Mucosa of descending colon (tissue), 3 donors: Measurements from ENCODE around the gene MAGI2. TPM values are rescaled to one million over a fixed set of nuclear protein-coding genes. Genes with fewer than 3 reads are reported as not detected.

ENCODE experiments used
- ATAC-seq: fragments of 200-7000 bp; cut with Tn5 transposase; one replicate; pipeline ENCODE4 v1.9.1; 2020; ENCODE audit warnings: mild to moderate bottlenecking, moderate library complexity
- DNase-seq, 3 donors: peaks; one replicate each; pipeline ENCODE4 v3.0.0-alpha.2; 2020
- H3K36me3 ChIP-seq: fragments of 200-600 bp; one replicate; pipeline ENCODE4 v1.8.0; 2021; ENCODE audit warnings: low read depth, mild to moderate bottlenecking
- H3K4me1 ChIP-seq: fragments of 200-600 bp; one replicate; pipeline ENCODE4 v1.8.0; 2021; ENCODE audit warnings: low read depth, mild to moderate bottlenecking
- H3K4me3 ChIP-seq: fragments of 200-600 bp; one replicate; pipeline ENCODE4 v1.8.0; 2021; ENCODE audit warnings: mild to moderate bottlenecking
- H3K9me3 ChIP-seq: fragments of 200-600 bp; one replicate; pipeline ENCODE4 v1.8.0; 2021; ENCODE audit warnings: mild to moderate bottlenecking
- intact Hi-C, 2 donors: fragments of 100-400 bp; cut with DNase I in 1 of 2; cut with micrococcal nuclease in 1 of 2; formaldehyde crosslinking; loops; one replicate each; pipeline versions ENCODE4 v1.11.0 to v1.11.1; 2022; cut with DNase I, micrococcal nuclease
- total RNA-seq, 3 donors: library from RNA; stranded (reverse); fragmentation: NEBNext Ultra II Directional in 2 of 3; extraction: Animal tissue kit (Norgen Biotek cat#: 25700) in 2 of 3; gene quantifications; one replicate each; pipeline versions ENCODE4 v1.2.1 to v1.2.4, GENCODE V29; 2021 to 2023
- TF ChIP-seq, protein P1 (sequence below): fragments of 200-600 bp; IDR thresholded peaks from one replicate; pipeline ENCODE4 v1.8.0; 2022; ENCODE audit warnings: antibody characterized with exemption, mild to moderate bottlenecking
- donor health status: DM: no; HTN: no; CAD: no; lungs with moderate emphysema.
- donor health status: DM: no; HTN: no; CAD: no.
- donor health status: DM: no; HTN: yes; CAD: no.

Gene MAGI2
- total RNA-seq, 3 donors from 2014 or later: 1.9 to 14.5 (median 2.7) TPM

DNA sequence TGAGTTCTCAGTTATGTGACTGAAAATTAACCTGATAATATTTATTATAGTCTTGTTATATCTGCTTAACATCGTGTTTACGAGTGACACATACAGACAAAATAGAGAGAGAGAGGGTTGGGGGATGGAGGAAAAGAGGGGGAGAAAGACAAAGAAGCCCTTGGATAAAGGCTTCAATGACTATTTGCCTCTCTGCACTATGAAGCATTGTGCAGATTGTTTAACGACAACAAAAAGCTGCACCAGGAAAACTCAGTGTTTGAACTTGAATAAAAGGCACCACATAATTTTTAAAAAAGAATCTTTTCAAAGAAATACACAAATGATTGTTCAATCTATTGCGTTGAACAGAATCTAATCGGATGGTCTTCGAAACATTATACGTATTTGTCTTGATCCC lies 27.8 kb downstream of the MAGI2 start:
- TF ChIP-seq, protein P1, sequence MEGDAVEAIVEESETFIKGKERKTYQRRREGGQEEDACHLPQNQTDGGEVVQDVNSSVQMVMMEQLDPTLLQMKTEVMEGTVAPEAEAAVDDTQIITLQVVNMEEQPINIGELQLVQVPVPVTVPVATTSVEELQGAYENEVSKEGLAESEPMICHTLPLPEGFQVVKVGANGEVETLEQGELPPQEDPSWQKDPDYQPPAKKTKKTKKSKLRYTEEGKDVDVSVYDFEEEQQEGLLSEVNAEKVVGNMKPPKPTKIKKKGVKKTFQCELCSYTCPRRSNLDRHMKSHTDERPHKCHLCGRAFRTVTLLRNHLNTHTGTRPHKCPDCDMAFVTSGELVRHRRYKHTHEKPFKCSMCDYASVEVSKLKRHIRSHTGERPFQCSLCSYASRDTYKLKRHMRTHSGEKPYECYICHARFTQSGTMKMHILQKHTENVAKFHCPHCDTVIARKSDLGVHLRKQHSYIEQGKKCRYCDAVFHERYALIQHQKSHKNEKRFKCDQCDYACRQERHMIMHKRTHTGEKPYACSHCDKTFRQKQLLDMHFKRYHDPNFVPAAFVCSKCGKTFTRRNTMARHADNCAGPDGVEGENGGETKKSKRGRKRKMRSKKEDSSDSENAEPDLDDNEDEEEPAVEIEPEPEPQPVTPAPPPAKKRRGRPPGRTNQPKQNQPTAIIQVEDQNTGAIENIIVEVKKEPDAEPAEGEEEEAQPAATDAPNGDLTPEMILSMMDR: no peak
- Histone ChIP-seq H3K4me3 (no peak overlapping the region), H3K9me3 (no peaks in the 10 kb centered on the region), H3K36me3 (no peaks in the 10 kb centered on the region), H3K4me1 (no peaks in the 10 kb centered on the region)
- DNase-seq (no peak), ATAC-seq (no peak)
- intact Hi-C loops: no loop called here

DNA sequence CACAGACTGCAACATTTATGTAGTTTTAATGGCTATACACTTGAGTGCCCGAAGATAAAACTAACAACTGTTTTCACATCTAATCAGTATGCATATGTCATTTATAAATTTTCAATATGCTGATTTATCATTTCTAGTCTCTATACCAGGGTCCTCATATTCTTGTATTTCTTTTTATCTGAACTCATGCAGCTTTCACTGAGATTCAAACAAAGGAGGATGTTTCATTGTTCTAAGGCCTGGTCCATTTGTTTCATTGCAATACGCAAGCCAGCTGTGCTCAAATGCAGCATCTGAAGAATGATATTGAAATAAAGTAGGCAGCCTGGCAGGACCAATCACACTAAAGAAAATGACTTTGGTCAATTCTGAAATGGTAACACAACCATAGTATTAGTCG lies 31.7 kb downstream of the MAGI2 start:
- no peak for ATAC-seq
- intact Hi-C loops: no loop called here
- no peaks in the 10 kb centered on the region for H3K4me1 ChIP-seq
- H3K36me3 ChIP-seq: no peaks in the 10 kb centered on the region
- no peak for DNase-seq
- H3K9me3 ChIP-seq: no peaks in the 10 kb centered on the region
- TF ChIP-seq, protein P1: no peak
- no peak overlapping the region for H3K4me3 ChIP-seq

DNA sequence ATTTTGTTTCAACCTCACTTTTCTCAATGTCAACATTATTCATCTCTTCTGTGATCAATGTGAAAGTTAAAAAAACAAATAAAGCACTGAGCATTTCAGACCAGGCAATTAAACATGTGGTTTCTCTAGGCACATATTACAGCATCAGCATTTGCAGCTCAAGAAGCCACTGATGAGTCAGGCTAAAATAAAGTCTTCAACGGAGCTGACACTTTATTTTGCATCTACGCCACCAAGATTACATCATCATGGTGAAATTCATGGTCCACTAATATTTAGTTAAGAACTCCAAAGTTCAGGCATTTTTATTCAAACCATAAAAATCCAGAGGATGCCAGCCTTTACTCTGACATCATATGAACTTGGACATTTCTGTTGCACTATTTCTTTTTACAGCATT lies 33.0 kb downstream of the MAGI2 start:
- peak; percentile 25 for ATAC-seq
- TF ChIP-seq, protein P1: no peak

DNA sequence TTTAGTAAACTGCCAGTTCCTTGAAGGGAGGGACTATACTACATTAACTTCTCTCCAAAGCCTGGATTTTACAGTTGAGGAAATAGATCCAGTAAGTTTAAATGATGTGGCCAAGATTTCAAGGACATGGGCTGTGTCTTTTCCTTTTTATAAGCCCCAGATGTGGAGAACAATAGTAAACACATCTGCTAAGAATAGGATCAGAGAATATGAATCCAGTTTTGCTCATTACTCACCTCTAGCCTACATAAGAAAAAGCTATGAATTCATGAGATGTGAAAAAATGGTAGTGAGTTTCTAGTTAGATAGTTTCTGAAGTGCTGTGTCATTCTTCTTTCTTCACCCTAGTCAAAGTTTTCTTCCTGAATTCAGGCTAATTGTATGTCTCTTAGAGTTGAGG lies 38.6 kb downstream of the MAGI2 start:
- no peaks in the 10 kb centered on the region for H3K9me3 ChIP-seq
- no peaks in the 10 kb centered on the region for H3K36me3 ChIP-seq
- TF ChIP-seq, protein P1: no peak
- H3K4me1 ChIP-seq: no peaks in the 10 kb centered on the region
- H3K4me3 ChIP-seq: no peak overlapping the region
- ATAC-seq: no peak
- intact Hi-C loops: no loop called here
- no peak for DNase-seq

More for the DNA sequence above, 33.0 kb downstream of the MAGI2 start:
- no peak for DNase-seq
- intact Hi-C loops: no loop called here
- Histone ChIP-seq H3K4me1 (no peaks in the 10 kb centered on the region), H3K9me3 (no peaks in the 10 kb centered on the region), H3K36me3 (no peaks in the 10 kb centered on the region), H3K4me3 (no peak overlapping the region)

DNA sequence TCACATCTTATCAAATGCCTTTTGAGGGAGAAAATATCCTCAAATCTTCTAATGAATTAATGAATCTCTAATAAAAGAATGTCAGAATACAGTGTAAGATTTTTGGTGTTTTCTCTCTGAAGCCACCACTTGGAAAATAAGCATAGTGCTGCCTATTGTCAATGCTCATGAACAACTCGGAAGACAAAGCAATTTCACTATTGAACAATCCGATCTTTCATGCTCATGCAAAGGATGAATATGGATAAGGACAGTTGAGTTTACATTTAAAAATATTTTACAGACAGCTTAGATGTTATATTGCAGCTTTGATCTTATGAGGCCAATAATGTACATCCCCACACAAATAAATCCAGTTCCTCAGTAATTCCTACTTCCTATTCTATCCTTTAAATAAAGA lies 40.6 kb downstream of the MAGI2 start:
- Histone ChIP-seq H3K36me3 (no peaks in the 10 kb centered on the region), H3K4me1 (no peaks in the 10 kb centered on the region), H3K4me3 (no peak overlapping the region), H3K9me3 (no peaks in the 10 kb centered on the region)
- ATAC-seq (no peak), DNase-seq (no peak)
- TF ChIP-seq, protein P1: no peak
- intact Hi-C loops: no loop called here

DNA sequence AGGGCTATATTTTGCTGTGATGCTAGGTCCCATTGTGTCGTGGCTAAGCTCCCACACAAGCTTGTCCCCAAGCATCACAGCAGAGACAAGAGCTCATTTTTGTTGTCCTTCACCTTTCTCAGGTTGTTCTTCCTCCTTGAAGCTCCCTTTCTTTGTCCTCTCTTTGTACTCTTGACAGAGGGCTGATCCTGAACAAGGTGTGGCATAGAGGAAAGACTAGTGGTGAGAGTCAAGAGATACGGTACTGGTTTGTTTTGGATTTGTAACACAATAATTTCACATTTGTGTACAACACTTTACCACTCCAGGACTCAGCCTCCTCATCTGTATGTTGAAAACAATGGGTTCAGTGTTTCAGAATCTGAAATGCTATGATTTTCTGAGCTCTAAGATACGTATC lies 41.0 kb downstream of the MAGI2 start:
- no peaks in the 10 kb centered on the region for H3K9me3 ChIP-seq
- H3K4me1 ChIP-seq: no peaks in the 10 kb centered on the region
- ATAC-seq: no peak
- TF ChIP-seq, protein P1: no peak
- H3K4me3 ChIP-seq: no peak overlapping the region
- intact Hi-C loops: no loop called here
- no peak for DNase-seq
- no peaks in the 10 kb centered on the region for H3K36me3 ChIP-seq
